Raji (cell line): ENCODE data around the gene PXT1.

Experiments used
- POLR2A ChIP-seq: IDR thresholded peaks from 2 replicates; pipeline ENCODE4 v1.6.1; 2011; ENCODE audit warnings: low read depth, low read length, control low read depth; ENCODE audit not compliant: insufficient read depth

PXT1 gene

GRCh38 chr6:36345681-36346466, 96.8 kb downstream of the PXT1 start:
- TF ChIP-seq POLR2A = no peak

DNA sequence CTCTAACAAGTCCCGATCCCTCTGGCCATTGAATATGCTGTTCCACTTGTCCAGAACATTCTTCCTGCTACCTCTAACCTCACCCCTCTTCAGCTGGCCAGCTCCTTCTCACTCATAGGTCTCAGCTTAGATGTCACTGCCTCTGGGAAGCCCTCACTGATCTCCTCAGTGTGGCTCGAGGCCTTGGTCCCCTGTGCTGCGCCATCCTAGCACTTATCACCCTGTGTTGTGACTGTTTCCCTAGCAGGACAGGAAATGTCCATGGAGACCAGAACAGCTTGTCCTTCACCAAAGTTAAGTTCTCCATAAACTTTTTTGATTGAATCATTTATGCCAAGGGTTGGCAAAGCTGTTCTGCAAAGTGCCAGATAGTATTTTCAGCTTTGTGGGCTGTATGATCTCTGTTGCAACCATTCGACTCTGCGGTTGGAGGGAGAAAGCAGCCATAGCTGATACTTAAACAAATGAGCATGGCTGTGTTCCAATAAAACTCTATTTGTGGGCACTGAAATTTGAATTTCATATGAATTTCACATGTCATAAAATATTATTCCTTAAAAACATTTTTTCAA, 99.5 kb downstream of the PXT1 start:
- TF ChIP-seq POLR2A = no peak

- TF ChIP-seq POLR2A = no peak
Measured at GRCh38 chr6:36340618-36341454, 101.8 kb downstream of the PXT1 start.
